Adrenal gland (tissue), 12 donors: ENCODE results near the gene LRRK1. TPM values are rescaled to one million over a fixed set of nuclear protein-coding genes. Genes with fewer than 3 reads are reported as not detected.

Experiments
- DNase-seq, 7 donors: peaks; one replicate each; pipeline ENCODE4 v3.0.0-alpha.2; 2019 to 2020
- H3K27ac ChIP-seq, 5 donors: fragments of 200-600 bp; sonication (generic) in 4 of 5; 1 replicate in 3 of 5; 2 replicates in 2 of 5; pipeline versions ENCODE4 v1.5.1 to v1.8.0; 2016 to 2020; ENCODE audit warnings: mild to moderate bottlenecking in 1 of 5
- H3K27me3 ChIP-seq: fragments of 200-600 bp; 2 replicates; pipeline ENCODE4 v1.8.0; 2021
- H3K36me3 ChIP-seq, 2 donors: fragments of 200-600 bp; replicated peaks in 1 of 2; 1 replicate in 1 of 2; 2 replicates in 1 of 2; pipeline versions ENCODE4 v1.5.1 to v1.8.0; 2018 to 2022
- H3K4me1 ChIP-seq, 2 donors: fragments of 200-600 bp; replicated peaks in 1 of 2; 1 replicate in 1 of 2; 2 replicates in 1 of 2; pipeline versions ENCODE4 v1.5.1 to v1.8.0; 2018 to 2021
- H3K4me3 ChIP-seq, 4 donors: fragments of 200-600 bp; sonication (generic) in 3 of 4; one replicate each; pipeline ENCODE4 v1.5.1; 2016 to 2018
- H3K9me3 ChIP-seq, 3 donors: fragments of 200-600 bp; sonication (generic) in 1 of 3; replicated peaks in 1 of 3; 1 replicate in 2 of 3; 2 replicates in 1 of 3; pipeline versions ENCODE4 v1.5.1 to v1.8.0; 2016 to 2021
- POLR2A ChIP-seq, 2 donors: fragments of 450-650 bp; IDR thresholded peaks; one replicate each; pipeline ENCODE4 v1.6.1; 2017; ENCODE audit warnings: antibody characterized with exemption in 2 of 2, mild to moderate bottlenecking in 2 of 2, moderate library complexity in 1 of 2
- WGBS, 4 donors: extraction: QIAGEN DNeasy Blood & Tissue Kit in 2 of 4; methylation state at CpG; one replicate each; pipeline versions ENCODE4 v1.1.5 to v1.1.7; 2013 to 2017; 5-methylcytosine and 5-hydroxymethylcytosine counted together
- intact Hi-C, 2 donors: fragments of 100-400 bp; cut with DNase I; formaldehyde crosslinking; loops; one replicate each; pipeline versions ENCODE4 v1.14.1 to v1.15.0; 2022 to 2023
- polyA plus RNA-seq, 3 donors: library from polyadenylated mRNA; stranded (reverse); fragments of 200-250 nt in 2 of 3; fragments of 350-450 nt in 1 of 3; fragmentation: Illumina TruSeq in 1 of 3; extraction: RNeasy Lipid Tissue Mini Kit (QIAGEN cat#74804) in 1 of 3; gene quantifications; one replicate each; pipeline ENCODE4 v1.2.3, GENCODE V29; 2013 to 2014
- total RNA-seq, 9 donors: library from RNA; depleted of rRNA in 4 of 9; stranded (reverse); fragments of >200 nt in 4 of 9; fragments of 120-200 nt in 1 of 9; fragmentation: NEBNext Ultra II Directional in 1 of 9; extraction: Animal tissue kit (Norgen Biotek cat#: 25700) in 1 of 9; gene quantifications; one replicate each; pipeline versions ENCODE4 v1.1.0 to v1.2.4, GENCODE V29; 2013 to 2023
- TF ChIP-seq, protein P1 (sequence below), 6 experiments: fragments of 450-650 bp in 4 of 6; fragments of 200-600 bp in 2 of 6; sonication (generic) in 1 of 6; IDR thresholded peaks; 1 replicate in 5 of 6; 2 replicates in 1 of 6; pipeline versions ENCODE4 v1.5.1 to v1.8.0; 2016 to 2021; ENCODE audit warnings: antibody characterized with exemption in 6 of 6, mild to moderate bottlenecking in 2 of 6, moderate library complexity in 1 of 6
- donor health status: healthy with polysubstance abuse.
- donor health status: Bipolar disorder and iron deficiency.
- donor health status: DM: yes; HTN: yes; CAD: no.
- donor health status: DM: no; HTN: no; CAD: no.
- donor health status: DM: no; HTN: no; CAD: no.
- donor health status: DM: yes; HTN: yes; CAD: no.

LRRK1 gene
- total and polyA plus RNA-seq, 12 donors, result 0.44 to 13.1 (median 7.7) TPM

DNA sequence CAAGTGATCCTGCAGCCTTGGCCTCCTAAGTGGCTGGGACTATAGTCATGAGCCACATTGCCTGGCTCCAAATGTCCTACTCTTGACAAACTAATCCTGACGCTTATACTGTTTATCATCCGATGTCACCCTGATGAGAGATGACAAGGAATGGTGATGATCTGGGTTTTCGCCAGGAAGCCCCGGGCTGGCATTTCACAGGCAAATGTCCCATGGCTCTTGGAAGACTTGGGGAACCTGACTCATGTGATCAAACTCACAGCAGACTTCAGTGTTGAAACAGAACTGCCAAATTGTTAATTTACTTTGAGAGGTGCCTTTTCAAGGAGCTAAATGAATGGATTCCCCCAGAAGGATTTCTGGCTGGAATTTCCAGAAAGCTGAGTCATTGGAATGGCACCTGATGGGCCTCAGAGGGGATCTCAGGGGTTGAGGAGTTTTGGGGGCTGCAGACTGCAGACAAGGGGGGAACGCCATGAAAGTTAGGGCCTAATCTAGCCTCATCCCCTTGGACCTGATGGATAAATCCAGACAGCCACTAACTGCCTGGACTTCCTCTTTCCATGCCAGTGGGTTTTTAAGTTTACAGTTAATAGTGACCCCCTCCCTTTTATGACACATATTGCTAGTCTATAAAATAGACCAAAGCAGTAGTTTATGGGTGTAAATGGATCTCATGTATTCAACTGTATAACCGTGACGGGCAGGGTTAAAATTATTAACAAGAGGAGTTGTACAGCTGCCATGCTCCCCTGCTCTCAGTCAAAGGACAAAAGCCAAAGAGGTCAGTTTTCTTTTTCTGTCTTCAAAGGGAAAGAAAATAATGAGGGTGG is 186.1 kb downstream of the LRRK1 start:
- H3K27me3 ChIP-seq, result no peaks in the 10 kb centered on the region
- no peaks in the 10 kb centered on the region for H3K9me3 ChIP-seq
- no peak for DNase-seq
- TF ChIP-seq, protein P1, sequence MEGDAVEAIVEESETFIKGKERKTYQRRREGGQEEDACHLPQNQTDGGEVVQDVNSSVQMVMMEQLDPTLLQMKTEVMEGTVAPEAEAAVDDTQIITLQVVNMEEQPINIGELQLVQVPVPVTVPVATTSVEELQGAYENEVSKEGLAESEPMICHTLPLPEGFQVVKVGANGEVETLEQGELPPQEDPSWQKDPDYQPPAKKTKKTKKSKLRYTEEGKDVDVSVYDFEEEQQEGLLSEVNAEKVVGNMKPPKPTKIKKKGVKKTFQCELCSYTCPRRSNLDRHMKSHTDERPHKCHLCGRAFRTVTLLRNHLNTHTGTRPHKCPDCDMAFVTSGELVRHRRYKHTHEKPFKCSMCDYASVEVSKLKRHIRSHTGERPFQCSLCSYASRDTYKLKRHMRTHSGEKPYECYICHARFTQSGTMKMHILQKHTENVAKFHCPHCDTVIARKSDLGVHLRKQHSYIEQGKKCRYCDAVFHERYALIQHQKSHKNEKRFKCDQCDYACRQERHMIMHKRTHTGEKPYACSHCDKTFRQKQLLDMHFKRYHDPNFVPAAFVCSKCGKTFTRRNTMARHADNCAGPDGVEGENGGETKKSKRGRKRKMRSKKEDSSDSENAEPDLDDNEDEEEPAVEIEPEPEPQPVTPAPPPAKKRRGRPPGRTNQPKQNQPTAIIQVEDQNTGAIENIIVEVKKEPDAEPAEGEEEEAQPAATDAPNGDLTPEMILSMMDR (IDR thresholded peaks at IDR 0.05), result no peak
- no peak for TF ChIP-seq POLR2A (IDR thresholded peaks at IDR 0.05)
- no peak overlapping the region for H3K27ac ChIP-seq
- H3K4me3 ChIP-seq, result no peak overlapping the region
- H3K4me1 ChIP-seq, result no peaks in the 10 kb centered on the region
- 68 to 85% (median 73%) methylated on average over 7 of the region's 7 CpGs for WGBS, 4 donors
- no peaks in the 10 kb centered on the region for H3K36me3 ChIP-seq
- intact Hi-C loops, result no loop called here

DNA sequence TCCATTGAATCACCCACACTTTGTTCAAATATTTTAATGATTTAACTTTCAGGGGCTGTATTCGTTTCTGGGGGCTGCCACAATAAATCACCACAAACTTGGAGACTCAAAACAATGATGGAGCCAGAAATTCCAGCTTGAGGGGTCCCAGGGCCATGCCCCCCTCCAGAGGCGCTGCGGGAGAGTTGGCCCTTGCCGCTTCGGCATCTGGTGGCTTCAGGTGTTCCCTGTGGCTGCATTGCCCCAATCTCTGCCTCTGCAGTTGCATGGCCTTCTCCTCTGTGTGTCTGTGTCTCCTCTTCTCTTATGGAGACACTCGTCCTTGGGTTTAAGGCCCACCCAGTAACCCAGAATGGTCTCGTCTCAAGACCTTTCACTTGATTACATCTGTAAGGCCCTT is 187.9 kb downstream of the LRRK1 start:
- no peaks in the 10 kb centered on the region for H3K36me3 ChIP-seq
- no peak for DNase-seq
- whole genome bisulfite sequencing, 4 donors, result 75 to 90% (median 84%) methylated on average over 7 of the region's 7 CpGs
- no peaks in the 10 kb centered on the region for H3K4me1 ChIP-seq
- TF ChIP-seq, protein P1 (IDR thresholded peaks at IDR 0.05), result no peak
- TF ChIP-seq POLR2A (IDR thresholded peaks at IDR 0.05), result no peak
- H3K27ac ChIP-seq, result no peak overlapping the region
- no peak overlapping the region for H3K4me3 ChIP-seq
- intact Hi-C loops, result no loop called here
- no peaks in the 10 kb centered on the region for H3K27me3 ChIP-seq
- no peaks in the 10 kb centered on the region for H3K9me3 ChIP-seq

DNA sequence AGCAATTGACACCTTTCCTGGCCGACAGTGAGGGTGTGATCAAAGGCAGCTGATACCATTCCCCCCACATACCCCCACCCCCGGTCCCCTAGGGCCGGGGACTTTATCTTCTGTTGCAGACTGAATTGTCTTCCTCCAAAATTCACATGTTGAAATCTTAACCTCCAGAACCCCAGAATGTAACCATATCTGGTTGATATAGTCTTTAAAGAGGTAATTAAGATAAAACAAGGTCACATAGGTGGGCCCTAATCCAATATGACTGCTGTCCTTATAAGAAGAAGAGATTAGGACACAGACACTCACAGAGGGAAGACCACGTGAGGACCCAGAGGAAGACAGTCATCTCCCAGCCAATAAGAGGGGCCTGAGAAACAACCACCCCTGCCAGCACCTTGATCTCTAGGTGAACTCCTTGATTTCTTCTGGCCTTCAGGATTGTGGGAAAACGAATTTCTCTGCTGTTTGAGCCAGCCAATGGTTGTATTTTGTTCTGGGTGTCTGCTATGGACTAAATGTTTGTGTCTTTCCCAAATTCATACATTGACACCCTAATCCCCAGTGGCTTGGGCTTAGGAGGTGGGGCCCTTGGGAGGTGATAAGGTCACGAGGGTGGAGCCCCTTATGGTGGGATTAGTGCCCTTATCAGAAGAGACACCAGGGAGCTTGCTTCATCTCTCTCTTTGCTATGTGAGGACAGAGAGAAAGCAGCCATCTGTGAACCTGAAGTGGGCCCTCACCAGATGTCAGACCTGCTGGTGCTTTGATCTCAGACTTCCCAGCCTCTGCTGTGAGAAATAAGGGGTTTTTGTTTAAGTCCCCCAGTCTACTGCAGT is 188.7 kb downstream of the LRRK1 start:
- TF ChIP-seq, protein P1 (IDR thresholded peaks at IDR 0.05), result no peak
- no peak for TF ChIP-seq POLR2A (IDR thresholded peaks at IDR 0.05)

DNA sequence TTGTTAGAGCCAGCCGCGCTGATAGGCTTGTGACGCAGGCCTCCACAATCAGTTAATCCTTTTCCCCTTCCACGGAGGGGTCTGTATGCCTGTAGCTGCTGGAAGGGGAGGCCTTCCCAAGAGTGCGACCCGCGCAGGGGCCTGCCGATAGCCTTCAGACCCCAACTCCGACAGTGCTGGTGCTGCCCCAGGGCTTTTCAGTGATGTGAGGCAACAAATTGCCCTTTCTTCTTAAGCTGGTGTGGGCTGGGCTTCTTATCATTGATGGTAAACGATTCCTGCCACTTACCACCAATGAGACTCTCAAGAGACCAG is 189.3 kb downstream of the LRRK1 start:
- intact Hi-C loops, result no loop called here
- Histone ChIP-seq H3K36me3 (no peaks in the 10 kb centered on the region), H3K9me3 (no peaks in the 10 kb centered on the region), H3K27me3 (no peaks in the 10 kb centered on the region), H3K27ac (no peak overlapping the region), H3K4me1 (no peaks in the 10 kb centered on the region), H3K4me3 (no peak overlapping the region)
- DNase-seq, result no peak
- TF ChIP-seq, protein P1 (IDR thresholded peaks at IDR 0.05), result no peak
- no peak for TF ChIP-seq POLR2A (IDR thresholded peaks at IDR 0.05)
- 96 to 99% (median 96%) methylated on average over 8 to 10 of the region's 10 CpGs for WGBS, 4 donors

More for the DNA sequence above, 188.7 kb downstream of the LRRK1 start:
- H3K9me3 ChIP-seq, result no peaks in the 10 kb centered on the region
- no peaks in the 10 kb centered on the region for H3K27me3 ChIP-seq
- intact Hi-C loops, result no loop called here
- no peak overlapping the region for H3K27ac ChIP-seq
- H3K4me1 ChIP-seq, result no peaks in the 10 kb centered on the region
- H3K4me3 ChIP-seq, result no peak overlapping the region
- DNase-seq, result no peak
- H3K36me3 ChIP-seq, result no peaks in the 10 kb centered on the region
- WGBS, 4 donors, result 76 to 84% (median 82%) methylated on average over 6 of the region's 6 CpGs
